Gastroesophageal sphincter (tissue), 4 donors: ENCODE measurements around the gene PRKCI. TPM values are rescaled to one million over a fixed set of nuclear protein-coding genes. Genes with fewer than 3 reads are reported as not detected.
"Not testable (repeated sequence)": the region's sequence is repeated elsewhere in the genome, so short reads cannot be mapped to it uniquely, and the experiment has no call there.

Experiments used
- ATAC-seq: fragments of 150-250 bp; one replicate; pipeline ENCODE4 v1.9.1; 2016; ENCODE audit warnings: mild to moderate bottlenecking, moderate library complexity
- H3K27ac ChIP-seq, 4 donors: fragments of 200-600 bp; sonication (generic) in 3 of 4; 1 replicate in 3 of 4; 2 replicates in 1 of 4; pipeline ENCODE4 v1.5.1; 2016 to 2019
- H3K27me3 ChIP-seq: fragments of 200-600 bp; sonication (generic); one replicate; pipeline ENCODE4 v1.5.1; 2019
- H3K36me3 ChIP-seq, 2 donors: fragments of 200-600 bp; sonication (generic); one replicate each; pipeline ENCODE4 v1.5.1; 2019; ENCODE audit warnings: control low read depth in 1 of 2
- H3K4me1 ChIP-seq, 3 donors: fragments of 200-600 bp; sonication (generic); 1 replicate in 2 of 3; 2 replicates in 1 of 3; pipeline ENCODE4 v1.5.1; 2016 to 2019; ENCODE audit warnings: control low read depth in 2 of 3
- H3K4me3 ChIP-seq, 2 donors: fragments of 200-600 bp; sonication (generic); one replicate each; pipeline ENCODE4 v1.5.1; 2019; ENCODE audit warnings: mild to moderate bottlenecking in 1 of 2, moderate library complexity in 1 of 2
- H3K9me3 ChIP-seq, 3 donors: fragments of 200-600 bp; sonication (generic); one replicate each; pipeline ENCODE4 v1.5.1; 2017 to 2019; ENCODE audit warnings: control low read depth in 2 of 3
- CTCF ChIP-seq, 4 experiments: fragments of 200-600 bp in 2 of 4; fragments of 450-650 bp in 2 of 4; sonication (generic) in 1 of 4; IDR thresholded peaks; one replicate each; pipeline ENCODE4 v1.5.1; 2017 to 2019; ENCODE audit warnings: antibody characterized with exemption in 4 of 4, mild to moderate bottlenecking in 2 of 4, moderate library complexity in 2 of 4
- EP300 ChIP-seq: sonication (generic); formaldehyde crosslinking; IDR thresholded peaks from one replicate; pipeline ENCODE4 v1.6.1; 2017; ENCODE audit warnings: antibody characterized with exemption, mild to moderate bottlenecking
- POLR2A ChIP-seq, 2 donors: fragments of 450-650 bp; IDR thresholded peaks; one replicate each; pipeline ENCODE4 v1.6.1; 2017; ENCODE audit warnings: antibody characterized with exemption in 2 of 2, mild to moderate bottlenecking in 2 of 2, moderate library complexity in 1 of 2
- POLR2AphosphoS5 ChIP-seq: sonication (generic); formaldehyde crosslinking; IDR thresholded peaks from one replicate; pipeline ENCODE4 v1.6.1; 2017; ENCODE audit warnings: antibody characterized with exemption
- WGBS, 2 donors: methylation state at CpG; one replicate each; pipeline ENCODE4 v1.1.5; 2018; ENCODE audit warnings: low coverage in 1 of 2; 5-methylcytosine and 5-hydroxymethylcytosine counted together
- total RNA-seq, 4 donors: library from RNA; depleted of rRNA; stranded (reverse); fragments of >200 nt; gene quantifications; one replicate each; pipeline ENCODE4 v1.1.0, GENCODE V29; 2016

Gene PRKCI
- total RNA-seq, 4 donors from 2014 or later = 41.9 to 69.0 (median 45.3) TPM

- Histone ChIP-seq H3K27me3 (no peaks in the 10 kb centered on the region), H3K4me3 (no peak overlapping the region), H3K4me1 (no peaks in the 10 kb centered on the region), H3K9me3 (no peaks in the 10 kb centered on the region), H3K36me3 (no peaks in the 10 kb centered on the region), H3K27ac (no peak overlapping the region)
- TF ChIP-seq POLR2AphosphoS5 (no peak), EP300 (no peak), POLR2A (IDR thresholded peaks at IDR 0.05) (no peak), CTCF (IDR thresholded peaks at IDR 0.05) (no peak)
- WGBS, 2 donors = 73 to 87% methylated on average over 2 to 4 of the region's 5 CpGs
- no peak for ATAC-seq
Measured at GRCh38 chr3:170201527-170201926, 20.7 kb upstream of the PRKCI start.

- no peak overlapping the region for H3K27ac ChIP-seq
- TF ChIP-seq POLR2A (IDR thresholded peaks at IDR 0.05) = no peak
- no peak for TF ChIP-seq EP300
- TF ChIP-seq CTCF (IDR thresholded peaks at IDR 0.05) = no peak
- no peak for TF ChIP-seq POLR2AphosphoS5
Measured at GRCh38 chr3:170203457-170203856, 18.8 kb upstream of the PRKCI start.

GRCh38 chr3:170204023-170204472, 18.2 kb upstream of the PRKCI start:
- no peak for ATAC-seq
- Histone ChIP-seq H3K27me3 (no peaks in the 10 kb centered on the region), H3K36me3 (no peaks in the 10 kb centered on the region), H3K4me3 (no peak overlapping the region), H3K4me1 (no peaks in the 10 kb centered on the region), H3K9me3 (no peaks in the 10 kb centered on the region), H3K27ac (no peak overlapping the region)
- no peak for TF ChIP-seq POLR2A (IDR thresholded peaks at IDR 0.05)
- TF ChIP-seq EP300 = no peak
- TF ChIP-seq POLR2AphosphoS5 = no peak
- no peak for TF ChIP-seq CTCF (IDR thresholded peaks at IDR 0.05)
- 58 to 86% methylated on average over 1 to 3 of the region's 3 CpGs for WGBS, 2 donors

More at GRCh38 chr3:170203457-170203856, 18.8 kb upstream of the PRKCI start:
- ATAC-seq = no peak
- 78 to 89% methylated on average over 1 to 4 of the region's 4 CpGs for WGBS, 2 donors
- Histone ChIP-seq H3K4me1 (no peaks in the 10 kb centered on the region), H3K36me3 (no peaks in the 10 kb centered on the region), H3K9me3 (no peaks in the 10 kb centered on the region), H3K27me3 (no peaks in the 10 kb centered on the region), H3K4me3 (no peak overlapping the region)

GRCh38 chr3:170204509-170204908, 17.7 kb upstream of the PRKCI start:
- H3K27ac ChIP-seq = no peak overlapping the region
- no peaks in the 10 kb centered on the region for H3K4me1 ChIP-seq
- no peaks in the 10 kb centered on the region for H3K9me3 ChIP-seq
- WGBS, 2 donors = 84 to 90% methylated on average over 6 to 10 of the region's 10 CpGs
- H3K4me3 ChIP-seq = no peak overlapping the region
- ATAC-seq = no peak
- no peaks in the 10 kb centered on the region for H3K36me3 ChIP-seq
- no peaks in the 10 kb centered on the region for H3K27me3 ChIP-seq
- no peak for TF ChIP-seq POLR2A (IDR thresholded peaks at IDR 0.05)

GRCh38 chr3:170205302-170205701, 16.9 kb upstream of the PRKCI start:
- Histone ChIP-seq H3K9me3 (no peaks in the 10 kb centered on the region), H3K27ac (no peak overlapping the region), H3K27me3 (no peaks in the 10 kb centered on the region), H3K4me3 (no peak overlapping the region), H3K4me1 (no peaks in the 10 kb centered on the region), H3K36me3 (no peaks in the 10 kb centered on the region)
- ATAC-seq = no peak
- TF ChIP-seq POLR2A (IDR thresholded peaks at IDR 0.05) (no peak), CTCF (IDR thresholded peaks at IDR 0.05) (no peak), POLR2AphosphoS5 (no peak), EP300 (no peak)
- WGBS, 2 donors = 38 to 67% methylated on average over 1 of the region's 2 CpGs

GRCh38 chr3:170206164-170206762, 16.0 kb upstream of the PRKCI start:
- 88 to 97% methylated on average over 5 to 7 of the region's 11 CpGs for WGBS, 2 donors
- H3K27me3 ChIP-seq, H3K4me1 ChIP-seq, H3K27ac ChIP-seq, ATAC-seq, H3K4me3 ChIP-seq, H3K36me3 ChIP-seq, H3K9me3 ChIP-seq: not testable (repeated sequence)
